Keratinocyte (primary cell): Measurements from ENCODE around the gene TBX6. TPM values are rescaled to one million over a fixed set of nuclear protein-coding genes. Genes with fewer than 3 reads are reported as not detected.

Experiments
- DNase-seq: peaks from one replicate; pipeline ENCODE4 v3.0.0-alpha.2; 2011; ENCODE audit warnings: low read depth, missing footprints, low spot score
- FAIRE-seq: peaks from 2 replicates; lab custom pipeline; 2011; peaks lifted over from hg19 to GRCh38; lab: Jason Lieb, UNC
- H2AFZ ChIP-seq: 2 replicates; pipeline ENCODE4 v1.6.0; 2012; ENCODE audit warnings: low read length, control low read depth, inconsistent platforms; ENCODE audit not compliant: control insufficient read depth
- H3K27ac ChIP-seq: 2 replicates; pipeline ENCODE4 v1.5.1; 2011; ENCODE audit warnings: low read length; ENCODE audit not compliant: control insufficient read depth, insufficient read depth
- H3K27me3 ChIP-seq: 3 replicates; pipeline ENCODE4 v1.6.0; 2011; ENCODE audit warnings: low read length; ENCODE audit not compliant: control insufficient read depth, insufficient read depth; ENCODE audit errors: extremely low read depth
- H3K36me3 ChIP-seq, 2 experiments: 2 replicates in 1 of 2; 3 replicates in 1 of 2; pipeline ENCODE4 v1.5.1; 2011; ENCODE audit warnings: low read length in 2 of 2, mild to moderate bottlenecking in 1 of 2; ENCODE audit not compliant: control insufficient read depth in 2 of 2, insufficient read depth in 2 of 2; ENCODE audit errors: extremely low read depth in 1 of 2
- H3K4me1 ChIP-seq: 3 replicates; pipeline ENCODE4 v1.5.1; 2011; ENCODE audit warnings: low read length; ENCODE audit not compliant: control insufficient read depth, insufficient read depth; ENCODE audit errors: extremely low read depth
- H3K4me2 ChIP-seq: 3 replicates; pipeline ENCODE4 v1.6.0; 2011; ENCODE audit warnings: low read depth, low read length; ENCODE audit not compliant: control insufficient read depth, insufficient read depth; ENCODE audit errors: extremely low read depth
- H3K4me3 ChIP-seq, 3 experiments: fragments of 200-600 bp in 1 of 3; sonication (generic) in 1 of 3; 2 replicates in 2 of 3; 3 replicates in 1 of 3; pipeline ENCODE4 v1.5.1; 2011 to 2016; ENCODE audit warnings: low read length in 3 of 3, mild to moderate bottlenecking in 3 of 3, control low read depth in 2 of 3, inconsistent platforms in 1 of 3, low read depth in 1 of 3, mixed read lengths in 1 of 3, mixed run types in 1 of 3, moderate library complexity in 1 of 3; ENCODE audit not compliant: control insufficient read depth in 2 of 3, insufficient read depth in 2 of 3; ENCODE audit errors: extremely low read depth in 1 of 3
- H3K79me2 ChIP-seq: 2 replicates; pipeline ENCODE4 v1.6.0; 2012; ENCODE audit warnings: low read length; ENCODE audit not compliant: control insufficient read depth, insufficient read depth
- H3K9ac ChIP-seq: 3 replicates; pipeline ENCODE4 v1.6.0; 2011; ENCODE audit warnings: low read length; ENCODE audit not compliant: control insufficient read depth, insufficient read depth; ENCODE audit errors: extremely low read depth
- H3K9me1 ChIP-seq: 3 replicates; pipeline ENCODE4 v1.6.0; 2011; ENCODE audit warnings: low read length; ENCODE audit not compliant: control insufficient read depth, insufficient read depth; ENCODE audit errors: extremely low read depth
- H3K9me3 ChIP-seq: 2 replicates; pipeline ENCODE4 v1.5.1; 2012; ENCODE audit warnings: low read depth, low read length; ENCODE audit not compliant: control insufficient read depth
- H4K20me1 ChIP-seq: 3 replicates; pipeline ENCODE4 v1.6.0; 2011; ENCODE audit warnings: low read length; ENCODE audit not compliant: control insufficient read depth, insufficient read depth; ENCODE audit errors: extremely low read depth
- CTCF ChIP-seq, 3 experiments: IDR thresholded peaks in 1 of 3; conservative IDR thresholded peaks in 1 of 3; optimal IDR thresholded peaks in 1 of 3; 2 replicates in 2 of 3; 3 replicates in 1 of 3; pipeline versions ENCODE3 to v1.5.1; 2011; ENCODE audit warnings: low read length in 3 of 3, mild to moderate bottlenecking in 3 of 3, moderate library complexity in 2 of 3, control low read depth in 1 of 3, inconsistent platforms in 1 of 3; ENCODE audit not compliant: insufficient read depth in 2 of 3; ENCODE audit errors: extremely low read depth in 1 of 3
- EZH2 ChIP-seq: IDR thresholded peaks from one replicate; pipeline ENCODE4 v1.6.1; 2012; ENCODE audit warnings: inconsistent platforms, mild to moderate bottlenecking, low read length, moderate library complexity
- dilution Hi-C: fragments of 300-500 bp; cut with MboI; formaldehyde crosslinking; loops from one replicate; pipeline ENCODE4 v1.7.0; 2020; ENCODE audit warnings: low sequenced_read_pairs; ENCODE audit not compliant: extremely low pct_ligation_motif_present
- polyA plus RNA-seq, 5 experiments: library from polyadenylated mRNA; depleted of rRNA in 3 of 5; stranded (reverse) in 3 of 5; stranded (forward) in 1 of 5; unstranded in 1 of 5; fragments of >200 nt; gene quantifications; 1 replicate in 1 of 5; 2 replicates in 3 of 5; 3 replicates in 1 of 5; pipeline versions ENCODE4 v1.2.1 to v1.2.3, GENCODE V29; 2011 to 2012; ENCODE audit warnings: missing spikeins in 2 of 5, low read depth in 1 of 5, low replicate concordance in 1 of 5

Gene TBX6
- polyA plus RNA-seq, 1 donor (not counting 4 experiments of a cell fraction or from before 2014, with no cell fraction given) = 0.18 TPM

GRCh38 chr16:30078744-30079143, 13.0 kb downstream of the TBX6 start:
- Histone ChIP-seq H3K36me3 (peaks cover 36 to 51% of the 10 kb centered on the region in 2 experiments), H3K27ac (no peak overlapping the region), H3K9me3 (no peaks in the 10 kb centered on the region), H4K20me1 (peaks cover 8% of the 10 kb centered on the region), H2AFZ (no peak overlapping the region), H3K79me2 (peaks cover 54% of the 10 kb centered on the region), H3K9me1 (no peaks in the 10 kb centered on the region), H3K4me1 (peaks cover 23% of the 10 kb centered on the region), H3K4me3 (no peak overlapping the region), H3K9ac (no peak overlapping the region), H3K4me2 (no peak overlapping the region), H3K27me3 (no peaks in the 10 kb centered on the region)
- no peak for DNase-seq
- FAIRE-seq = no peak
- dilution Hi-C loops = no loop called here
- TF ChIP-seq EZH2 (no peak), CTCF (optimal IDR thresholded peaks at IDR 0.05 in 1 of 3, IDR thresholded peaks at IDR 0.05 in 1 of 3, conservative IDR thresholded peaks at IDR 0.05 in 1 of 3; ENCODE audit: extremely low read depth in 1 of 3, insufficient read depth in 2 of 3, low read length in 3 of 3) (no peak)

- H3K4me2 ChIP-seq = peak overlapping the region; percentile 95
- H3K27me3 ChIP-seq = no peaks in the 10 kb centered on the region
- no peaks in the 10 kb centered on the region for H3K9me1 ChIP-seq
- no peak for FAIRE-seq
- no peak for TF ChIP-seq CTCF (optimal IDR thresholded peaks at IDR 0.05 in 1 of 3, IDR thresholded peaks at IDR 0.05 in 1 of 3, conservative IDR thresholded peaks at IDR 0.05 in 1 of 3; ENCODE audit: extremely low read depth in 1 of 3, insufficient read depth in 2 of 3, low read length in 3 of 3)
- no peak for TF ChIP-seq EZH2
- dilution Hi-C loops = no loop called here
- H4K20me1 ChIP-seq = peaks cover 8% of the 10 kb centered on the region
- H2AFZ ChIP-seq = no peak overlapping the region
- peak overlapping the region; percentile 1 for H3K27ac ChIP-seq
- peaks cover 51% of the 10 kb centered on the region for H3K79me2 ChIP-seq
- no peak for DNase-seq
- H3K9ac ChIP-seq = peak overlapping the region; percentile 11
- H3K36me3 ChIP-seq = peaks cover 30 to 41% of the 10 kb centered on the region in 2 experiments
- peak overlapping the region in 2 of 3 experiments; percentile 83 to 98 for H3K4me3 ChIP-seq
- no peaks in the 10 kb centered on the region for H3K9me3 ChIP-seq
- H3K4me1 ChIP-seq = peaks cover 23% of the 10 kb centered on the region
Measured at GRCh38 chr16:30077656-30078055, 14.1 kb downstream of the TBX6 start.
